ENCODE measurements around the gene DENND2C.

The DENND2C gene

DNA sequence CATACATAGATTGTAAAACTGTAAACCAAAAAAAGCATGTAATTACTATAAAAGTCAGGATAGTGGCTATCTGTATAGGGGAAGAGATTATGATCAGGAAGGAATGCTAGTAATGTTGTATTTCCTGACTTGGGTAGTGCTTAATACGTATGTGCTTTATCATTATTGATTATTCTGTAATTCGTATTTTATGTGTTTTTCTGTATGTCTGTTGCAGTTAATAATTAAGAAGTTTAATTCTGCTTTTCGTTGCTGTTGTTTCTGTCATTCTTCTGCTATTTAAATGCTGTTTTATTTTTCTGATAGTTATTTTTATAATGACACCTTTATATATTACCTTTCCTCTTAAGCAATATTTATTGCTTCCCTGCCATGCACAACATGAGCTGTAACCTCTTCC lies 129.6 kb downstream of the DENND2C start:
- DNase-seq = no peak

DNA sequence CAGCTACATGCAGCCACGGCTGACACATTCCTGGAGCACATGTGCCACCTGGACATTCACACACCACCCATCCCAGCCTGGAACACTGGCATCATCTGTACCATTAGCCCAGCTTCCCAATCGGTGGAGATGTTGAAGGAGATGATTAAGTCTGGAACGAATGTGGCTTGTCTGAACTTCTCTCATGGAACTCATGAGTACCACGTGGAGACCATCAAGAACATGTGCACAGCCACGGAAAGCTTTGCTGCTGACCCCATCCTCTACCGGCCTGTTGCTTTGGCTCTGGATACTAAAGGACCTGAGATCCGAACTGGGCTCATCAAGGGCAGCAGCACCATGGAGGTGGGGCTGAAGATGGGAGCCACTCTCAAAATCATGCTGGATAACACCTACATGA lies 133.8 kb downstream of the DENND2C start:
- no peak for DNase-seq

DNA sequence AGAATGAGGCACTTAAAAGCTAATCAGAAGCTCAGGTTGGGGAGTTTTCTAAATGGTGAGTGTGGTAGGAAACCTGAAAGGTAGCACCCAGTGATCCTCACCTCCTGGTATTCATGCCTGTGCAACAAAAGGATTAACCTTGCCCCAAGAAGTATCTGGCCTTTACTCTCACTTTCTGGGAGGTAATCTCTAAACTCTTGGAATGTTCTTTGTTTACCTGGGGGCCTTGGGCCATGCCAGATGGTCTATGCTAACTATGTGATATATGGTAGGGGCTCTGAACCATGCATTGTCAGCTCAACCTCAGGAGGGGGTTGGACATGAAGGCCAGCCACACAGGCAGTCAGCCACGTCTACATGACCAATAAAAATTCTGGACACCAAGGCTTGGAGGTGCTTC lies 134.4 kb downstream of the DENND2C start:
- no peak for DNase-seq

All from inflammatory macrophage treated with lipopolysaccharide for 1 hour (primary cell).